Measurements from ENCODE around the gene UXS1. TPM values are rescaled to one million over a fixed set of nuclear protein-coding genes. Genes with fewer than 3 reads are reported as not detected.
A peak's percentile ranks its signal among the peaks of the same experiment; 100 is the strongest.

The UXS1 gene
- total RNA-seq, 4 donors from 2014 or later = 23.5 to 40.4 (median 33.1) TPM

DNA sequence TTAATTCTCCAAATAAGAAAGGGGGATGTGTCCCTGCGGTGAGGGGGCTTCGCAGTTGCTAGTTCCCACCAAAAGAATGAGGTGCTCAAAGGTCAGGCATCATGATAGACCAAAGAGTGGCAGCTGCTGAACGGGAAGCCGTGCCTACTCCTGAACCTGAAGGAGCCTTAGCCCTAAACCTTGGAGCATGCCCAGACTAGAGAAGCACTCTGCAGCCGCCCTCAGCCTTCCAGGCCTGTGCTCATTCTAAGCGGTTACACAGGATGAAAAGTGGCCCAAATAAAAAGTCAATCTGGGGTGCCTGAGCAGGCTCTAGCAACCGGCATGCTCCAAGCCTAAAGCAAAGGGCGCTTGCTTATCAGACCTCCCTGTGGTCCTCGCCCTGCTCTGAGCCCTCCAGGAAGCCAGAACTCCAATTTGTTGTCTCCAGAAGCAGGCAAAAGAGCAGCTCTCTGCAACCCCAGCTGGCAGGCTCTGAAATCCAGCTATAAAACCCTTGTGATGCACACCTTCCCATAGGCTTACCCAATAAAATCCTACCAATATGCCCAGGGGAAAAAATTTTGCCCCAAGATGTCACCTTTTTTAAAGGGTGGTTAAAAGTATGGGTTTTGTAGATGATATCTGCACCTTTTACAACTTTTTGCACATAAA is 17.5 kb downstream of the UXS1 start:
- H3K4me3 ChIP-seq = no peak overlapping the region
- no peaks in the 10 kb centered on the region for H3K9me3 ChIP-seq
- H3K36me3 ChIP-seq = no peaks in the 10 kb centered on the region
- peaks cover 0 to 26% (median 0%) of the 10 kb centered on the region in 3 donors for H3K4me1 ChIP-seq
- intact Hi-C loops (cut with DNase I) = no loop called here
- TF ChIP-seq CTCF (IDR thresholded peaks at IDR 0.05) (no peak), POLR2A (IDR thresholded peaks at IDR 0.05) (no peak)
- no peak overlapping the region for H3K27ac ChIP-seq
- DNase-seq = no peak
- 54 to 56% methylated on average over 6 to 8 of the region's 9 CpGs for WGBS, 2 donors
- no peaks in the 10 kb centered on the region for H3K27me3 ChIP-seq

- H3K36me3 ChIP-seq = no peaks in the 10 kb centered on the region
- H3K4me1 ChIP-seq = peaks cover 0 to 26% (median 0%) of the 10 kb centered on the region in 3 donors
- TF ChIP-seq POLR2A (IDR thresholded peaks at IDR 0.05) = no peak
- no peak for TF ChIP-seq CTCF (IDR thresholded peaks at IDR 0.05)
- H3K4me3 ChIP-seq = no peak overlapping the region
- no peaks in the 10 kb centered on the region for H3K9me3 ChIP-seq
- H3K27ac ChIP-seq = peak overlapping the region in 1 of 4 donors; percentile 49
- 91% methylated on average over 6 to 7 of the region's 7 CpGs for WGBS, 2 donors
- intact Hi-C loops (cut with DNase I) = no loop called here
- H3K27me3 ChIP-seq = no peaks in the 10 kb centered on the region
- DNase-seq = no peak
Observed at GRCh38 chr2:106175086-106175850, 18.8 kb downstream of the UXS1 start.

DNA sequence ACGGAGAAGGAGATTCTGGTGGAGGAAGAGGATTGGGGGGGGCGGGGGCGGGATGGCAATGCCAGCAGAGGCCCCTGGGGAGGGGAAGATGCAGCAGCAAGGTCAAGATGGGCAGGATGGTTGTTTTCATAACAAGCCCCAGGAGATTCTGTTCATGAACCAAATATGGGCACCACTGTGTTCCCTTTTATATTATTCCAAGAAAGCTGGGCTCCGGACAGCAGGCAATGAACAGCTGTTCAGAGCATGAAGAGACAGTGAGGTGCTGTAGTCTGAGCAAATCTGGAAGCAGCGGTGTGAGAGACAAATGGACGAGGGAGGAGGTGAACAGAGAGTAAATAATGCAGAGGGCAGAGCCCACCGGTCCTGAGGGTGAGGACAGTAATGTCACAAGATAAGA is 20.0 kb downstream of the UXS1 start:
- Histone ChIP-seq H3K27me3 (no peaks in the 10 kb centered on the region), H3K27ac (peak overlapping the region in 1 of 4 donors; percentile 49), H3K36me3 (no peaks in the 10 kb centered on the region), H3K4me3 (no peak overlapping the region), H3K9me3 (no peaks in the 10 kb centered on the region), H3K4me1 (peaks cover 0 to 26% (median 0%) of the 10 kb centered on the region in 3 donors)
- DNase-seq = no peak
- 63 to 76% methylated on average over 5 of the region's 7 CpGs for WGBS, 2 donors
- intact Hi-C loops (cut with DNase I) = no loop called here
- TF ChIP-seq POLR2A (IDR thresholded peaks at IDR 0.05) (no peak), CTCF (IDR thresholded peaks at IDR 0.05) (no peak)

DNA sequence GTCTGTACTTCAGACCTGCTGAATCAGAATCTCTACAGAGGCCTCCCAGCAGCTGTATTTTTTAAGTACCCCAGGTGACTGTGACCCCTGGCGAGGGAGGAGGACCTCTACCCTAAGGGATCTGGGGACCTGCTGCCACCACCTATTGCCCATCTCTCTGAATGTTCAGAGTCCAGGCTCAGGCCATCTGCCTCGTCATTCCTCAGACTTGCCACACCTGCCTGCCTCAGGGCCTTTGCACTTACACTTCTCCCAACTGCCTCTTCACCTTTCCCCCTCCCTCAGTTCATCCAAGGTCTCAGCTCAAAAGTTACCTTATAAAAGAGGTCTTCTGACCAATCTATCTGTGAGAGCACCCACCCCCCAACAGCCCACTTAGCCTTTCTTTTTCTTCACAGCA is 21.5 kb downstream of the UXS1 start:
- H3K4me3 ChIP-seq = no peak overlapping the region
- WGBS, 2 donors = 85 to 90% methylated on average over 2 of the region's 2 CpGs
- peaks cover 0 to 26% (median 0%) of the 10 kb centered on the region in 3 donors for H3K4me1 ChIP-seq
- H3K9me3 ChIP-seq = no peaks in the 10 kb centered on the region
- H3K27me3 ChIP-seq = no peaks in the 10 kb centered on the region
- intact Hi-C loops (cut with DNase I) = no loop called here
- no peaks in the 10 kb centered on the region for H3K36me3 ChIP-seq
- H3K27ac ChIP-seq = no peak overlapping the region
- no peak for DNase-seq
- TF ChIP-seq CTCF (IDR thresholded peaks at IDR 0.05) = no peak
- TF ChIP-seq POLR2A (IDR thresholded peaks at IDR 0.05) = no peak

- H3K4me1 ChIP-seq = no peaks in the 10 kb centered on the region
- H3K27ac ChIP-seq = no peak overlapping the region
- H3K4me3 ChIP-seq = no peak overlapping the region
- DNase-seq = no peak
- TF ChIP-seq CTCF (IDR thresholded peaks at IDR 0.05) (no peak), POLR2A (IDR thresholded peaks at IDR 0.05) (no peak)
- WGBS, 2 donors = 81 to 86% methylated on average over 2 of the region's 2 CpGs
- intact Hi-C loops (cut with DNase I) = no loop called here
- H3K27me3 ChIP-seq = no peaks in the 10 kb centered on the region
- H3K36me3 ChIP-seq = no peaks in the 10 kb centered on the region
- no peaks in the 10 kb centered on the region for H3K9me3 ChIP-seq
Observed at GRCh38 chr2:106168657-106169056, 25.4 kb downstream of the UXS1 start.
